Esophagus squamous epithelium (tissue), 4 donors: ENCODE data around the gene DPY19L2.
"Not testable (repeated sequence)": the region's sequence is repeated elsewhere in the genome, so short reads cannot be mapped to it uniquely, and the experiment has no call there.

Experiments
- POLR2A ChIP-seq, 4 donors: fragments of 450-650 bp; IDR thresholded peaks; one replicate each; pipeline ENCODE4 v1.6.1; 2017; ENCODE audit warnings: antibody characterized with exemption in 4 of 4, mild to moderate bottlenecking in 4 of 4, moderate library complexity in 3 of 4
- TF ChIP-seq, protein P1 (sequence below), 6 experiments: fragments of 450-650 bp in 4 of 6; fragments of 200-600 bp in 2 of 6; sonication (generic) in 2 of 6; IDR thresholded peaks; one replicate each; pipeline ENCODE4 v1.5.1; 2016 to 2019; ENCODE audit warnings: antibody characterized with exemption in 6 of 6, mild to moderate bottlenecking in 4 of 6, moderate library complexity in 4 of 6

- TF ChIP-seq, protein P1, sequence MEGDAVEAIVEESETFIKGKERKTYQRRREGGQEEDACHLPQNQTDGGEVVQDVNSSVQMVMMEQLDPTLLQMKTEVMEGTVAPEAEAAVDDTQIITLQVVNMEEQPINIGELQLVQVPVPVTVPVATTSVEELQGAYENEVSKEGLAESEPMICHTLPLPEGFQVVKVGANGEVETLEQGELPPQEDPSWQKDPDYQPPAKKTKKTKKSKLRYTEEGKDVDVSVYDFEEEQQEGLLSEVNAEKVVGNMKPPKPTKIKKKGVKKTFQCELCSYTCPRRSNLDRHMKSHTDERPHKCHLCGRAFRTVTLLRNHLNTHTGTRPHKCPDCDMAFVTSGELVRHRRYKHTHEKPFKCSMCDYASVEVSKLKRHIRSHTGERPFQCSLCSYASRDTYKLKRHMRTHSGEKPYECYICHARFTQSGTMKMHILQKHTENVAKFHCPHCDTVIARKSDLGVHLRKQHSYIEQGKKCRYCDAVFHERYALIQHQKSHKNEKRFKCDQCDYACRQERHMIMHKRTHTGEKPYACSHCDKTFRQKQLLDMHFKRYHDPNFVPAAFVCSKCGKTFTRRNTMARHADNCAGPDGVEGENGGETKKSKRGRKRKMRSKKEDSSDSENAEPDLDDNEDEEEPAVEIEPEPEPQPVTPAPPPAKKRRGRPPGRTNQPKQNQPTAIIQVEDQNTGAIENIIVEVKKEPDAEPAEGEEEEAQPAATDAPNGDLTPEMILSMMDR (IDR thresholded peaks at IDR 0.05), result not testable (repeated sequence)
- TF ChIP-seq POLR2A (IDR thresholded peaks at IDR 0.05), result not testable (repeated sequence)
These were observed 129.6 kb downstream of the DPY19L2 start for GRCh38 chr12:63538656-63539055.
